Stimulated activated naive CD8-positive, alpha-beta T cell treated with anti-CD3 and anti-CD28 coated beads, Interleukin-15, amount 100 ng/mL, for 72 hours (primary cell): ENCODE data around the gene AJM1.
"Not testable (repeated sequence)": the region's sequence is repeated elsewhere in the genome, so short reads cannot be mapped to it uniquely, and the experiment has no call there.

Experiments
- ATAC-seq: fragments of 150-1000 bp; cut with Tn5 transposase; 2 replicates; pipeline ENCODE4 v1.10.0; 2021; ENCODE audit warnings: mild to moderate bottlenecking, moderate library complexity
- DNase-seq, 2 donors: peaks; one replicate each; pipeline ENCODE4 v3.0.0; 2021 to 2022
- H3K27ac Mint-ChIP-seq, 2 donors: one replicate each; pipeline ENCODE4 v1.8.0; 2022; ENCODE audit warnings: mild to moderate bottlenecking in 2 of 2, mixed read lengths in 2 of 2, moderate library complexity in 2 of 2
- H3K27me3 Mint-ChIP-seq: one replicate; pipeline ENCODE4 v1.8.0; 2022; ENCODE audit warnings: mixed read lengths
- H3K4me1 Mint-ChIP-seq: one replicate; pipeline ENCODE4 v1.8.0; 2022; ENCODE audit warnings: mild to moderate bottlenecking, mixed read lengths
- H3K4me3 Mint-ChIP-seq, 2 donors: one replicate each; pipeline ENCODE4 v1.8.0; 2022; ENCODE audit warnings: mild to moderate bottlenecking in 2 of 2, mixed read lengths in 2 of 2, moderate library complexity in 1 of 2
- H3K9me3 Mint-ChIP-seq, 2 donors: one replicate each; pipeline ENCODE4 v1.8.0; 2022; ENCODE audit warnings: mixed read lengths in 2 of 2

The AJM1 gene

GRCh38 chr9:136881691-136882108 is 39.4 kb downstream of the AJM1 start:
- Mint-ChIP-seq H3K4me3 (peak overlapping the region; percentile 80 to 88), H3K27ac (peak overlapping the region; percentile 69 to 96), H3K27me3 (no peaks in the 10 kb centered on the region), H3K9me3 (no peaks in the 10 kb centered on the region), H3K4me1 (peaks cover 58% of the 10 kb centered on the region)
- ATAC-seq (peak; percentile 61), DNase-seq (peak; percentile 47 to 76)

GRCh38 chr9:136882109-136882946 is 40.0 kb downstream of the AJM1 start:
- ATAC-seq: peak; percentile 76
- Mint-ChIP-seq H3K27ac (peak overlapping the region; percentile 91 to 96), H3K9me3 (no peaks in the 10 kb centered on the region), H3K4me3 (peak overlapping the region; percentile 80 to 88), H3K27me3 (no peaks in the 10 kb centered on the region), H3K4me1 (peaks cover 63% of the 10 kb centered on the region)
- DNase-seq: peak; percentile 82 to 94

- H3K9me3 Mint-ChIP-seq, ATAC-seq, DNase-seq, H3K27me3 Mint-ChIP-seq: not testable (repeated sequence)
- H3K4me3 Mint-ChIP-seq: peak overlapping the region; percentile 80 to 88
- peak overlapping the region; percentile 91 to 96 for H3K27ac Mint-ChIP-seq
- peaks cover 66% of the 10 kb centered on the region for H3K4me1 Mint-ChIP-seq
These were observed 40.6 kb downstream of the AJM1 start for GRCh38 chr9:136882947-136883283.

GRCh38 chr9:136883670-136884069 is 41.4 kb downstream of the AJM1 start:
- not testable (repeated sequence) for H3K27ac Mint-ChIP-seq, ATAC-seq, DNase-seq, H3K9me3 Mint-ChIP-seq, H3K27me3 Mint-ChIP-seq
- H3K4me1 Mint-ChIP-seq: peaks cover 73% of the 10 kb centered on the region
- peak overlapping the region in 1 of 2 donors; percentile 10 for H3K4me3 Mint-ChIP-seq

GRCh38 chr9:136885950-136886578 is 43.8 kb downstream of the AJM1 start, which contains the start of gene TRAF2:
Gene TRAF2 (plus strand): TSS chr9:136886516. CDS start chr9:136898741, 12,225 bp downstream.
- DNase-seq (peak; percentile 99), ATAC-seq (peak; percentile 88)
- H3K27me3 Mint-ChIP-seq: no peaks in the 10 kb centered on the region
- peak within 1 kb of the TSS; percentile 98 to 100 for H3K4me3 Mint-ChIP-seq
- H3K9me3 Mint-ChIP-seq: no peaks in the 10 kb centered on the region
- peak within 1 kb of the TSS; percentile 94 for H3K27ac Mint-ChIP-seq
- H3K4me1 Mint-ChIP-seq: peaks cover 60% of the 10 kb centered on the region

- peak overlapping the region; percentile 94 for H3K27ac Mint-ChIP-seq
- DNase-seq (peak in 1 of 2 donors; percentile 53), ATAC-seq (peak; percentile 5)
- H3K4me1 Mint-ChIP-seq: peaks cover 51% of the 10 kb centered on the region
- peak overlapping the region; percentile 98 to 100 for H3K4me3 Mint-ChIP-seq
- H3K27me3 Mint-ChIP-seq: no peaks in the 10 kb centered on the region
- no peaks in the 10 kb centered on the region for H3K9me3 Mint-ChIP-seq
These were observed 44.6 kb downstream of the AJM1 start for GRCh38 chr9:136886610-136887597.

- H3K27me3 Mint-ChIP-seq: no peaks in the 10 kb centered on the region
These were observed 46.2 kb downstream of the AJM1 start for GRCh38 chr9:136888454-136888853.

GRCh38 chr9:136889858-136890257 is 47.6 kb downstream of the AJM1 start:
- DNase-seq (no peak), ATAC-seq (no peak)
- H3K4me1 Mint-ChIP-seq: peaks cover 38% of the 10 kb centered on the region
- no peak overlapping the region for H3K27ac Mint-ChIP-seq
- no peaks in the 10 kb centered on the region for H3K27me3 Mint-ChIP-seq
- H3K4me3 Mint-ChIP-seq: no peak overlapping the region
- H3K9me3 Mint-ChIP-seq: no peaks in the 10 kb centered on the region

More at GRCh38 chr9:136888454-136888853, 46.2 kb downstream of the AJM1 start:
- H3K4me1 Mint-ChIP-seq: peaks cover 41% of the 10 kb centered on the region
- DNase-seq (no peak), ATAC-seq (no peak)
- H3K27ac Mint-ChIP-seq: no peak overlapping the region
- H3K4me3 Mint-ChIP-seq: peak overlapping the region in 1 of 2 donors; percentile 37
- H3K9me3 Mint-ChIP-seq: no peaks in the 10 kb centered on the region

- ATAC-seq (no peak), DNase-seq (no peak)
- Mint-ChIP-seq H3K27ac (no peak overlapping the region), H3K4me3 (no peak overlapping the region), H3K4me1 (peaks cover 38% of the 10 kb centered on the region), H3K27me3 (no peaks in the 10 kb centered on the region), H3K9me3 (no peaks in the 10 kb centered on the region)
These were observed 48.4 kb downstream of the AJM1 start for GRCh38 chr9:136890661-136891060.
